Prostate gland (tissue), 2 donors: ENCODE results near the gene TRMT2A. TPM values are rescaled to one million over a fixed set of nuclear protein-coding genes. Genes with fewer than 3 reads are reported as not detected.

Source experiments
- DNase-seq: peaks from one replicate; pipeline ENCODE4 v3.0.0-alpha.2; 2019; ENCODE audit warnings: low spot score
- H3K27ac ChIP-seq, 2 donors: fragments of 200-600 bp; sonication (generic); 2 replicates each; pipeline ENCODE4 v1.5.1; 2017 to 2019
- H3K27me3 ChIP-seq: fragments of 200-600 bp; sonication (generic); replicated peaks from 2 replicates; pipeline ENCODE4 v1.5.1; 2019; ENCODE audit not compliant: insufficient read depth
- H3K36me3 ChIP-seq, 2 donors: fragments of 200-600 bp; sonication (generic); 1 replicate in 1 of 2; 2 replicates in 1 of 2; pipeline versions ENCODE4 v1.5.1 to v1.8.1; 2017 to 2019
- H3K4me1 ChIP-seq: fragments of 200-600 bp; sonication (generic); replicated peaks from 2 replicates; pipeline ENCODE4 v1.5.1; 2019
- H3K4me3 ChIP-seq, 2 donors: fragments of 200-600 bp; sonication (generic); 2 replicates each; pipeline ENCODE4 v1.5.1; 2017 to 2019
- H3K9me3 ChIP-seq: fragments of 200-600 bp; sonication (generic); 2 replicates; pipeline ENCODE4 v1.5.1; 2017
- CTCF ChIP-seq, 4 experiments: fragments of 200-600 bp in 2 of 4; fragments of 450-650 bp in 2 of 4; sonication (generic) in 2 of 4; IDR thresholded peaks; 1 replicate in 3 of 4; 2 replicates in 1 of 4; pipeline ENCODE4 v1.5.1; 2016 to 2019; ENCODE audit warnings: antibody characterized with exemption in 4 of 4, mild to moderate bottlenecking in 2 of 4, moderate library complexity in 2 of 4
- POLR2A ChIP-seq: fragments of 450-650 bp; IDR thresholded peaks from one replicate; pipeline ENCODE4 v1.6.1; 2016; ENCODE audit warnings: antibody characterized with exemption, mild to moderate bottlenecking
- POLR2AphosphoS5 ChIP-seq: sonication (generic); formaldehyde crosslinking; IDR thresholded peaks from one replicate; pipeline ENCODE4 v1.6.1; 2017; ENCODE audit warnings: antibody characterized with exemption
- WGBS: methylation state at CpG from one replicate; pipeline ENCODE4 v1.1.5; 2018; 5-methylcytosine and 5-hydroxymethylcytosine counted together
- intact Hi-C: fragments of 100-400 bp; cut with DNase I; formaldehyde crosslinking; loops from one replicate; pipeline ENCODE4 v1.14.2; 2022
- total RNA-seq, 2 donors: library from RNA; depleted of rRNA; stranded (reverse); fragments of >200 nt; gene quantifications; one replicate each; pipeline ENCODE4 v1.1.0, GENCODE V29; 2016

TRMT2A gene
- total RNA-seq, 2 donors from 2014 or later: 65.8 to 123 TPM

- Histone ChIP-seq H3K4me3 (no peak overlapping the region), H3K9me3 (no peaks in the 10 kb centered on the region), H3K27me3 (no peaks in the 10 kb centered on the region), H3K4me1 (no peaks in the 10 kb centered on the region), H3K27ac (no peak overlapping the region), H3K36me3 (no peaks in the 10 kb centered on the region)
- intact Hi-C loops: loop anchor here (5.0 kb wide), 1 partner anchor 113 kb away; the partner anchor contains the start of gene RTN4R
- 48% methylated on average over 14 of the region's 14 CpGs for WGBS
- no peak for TF ChIP-seq POLR2AphosphoS5
- TF ChIP-seq POLR2A: no peak
- TF ChIP-seq CTCF (IDR thresholded peaks at IDR 0.05): no peak
- DNase-seq: no peak
Observed at GRCh38 chr22:20154602-20155187, 37.7 kb upstream of the TRMT2A start.

- Histone ChIP-seq H3K4me1 (no peaks in the 10 kb centered on the region), H3K9me3 (no peaks in the 10 kb centered on the region), H3K4me3 (no peak overlapping the region), H3K27me3 (no peaks in the 10 kb centered on the region), H3K36me3 (no peaks in the 10 kb centered on the region), H3K27ac (no peak overlapping the region)
- intact Hi-C loops: no loop called here
- WGBS: 32% methylated on average over 16 of the region's 16 CpGs
- no peak for DNase-seq
- TF ChIP-seq POLR2A (no peak), POLR2AphosphoS5 (no peak), CTCF (IDR thresholded peaks at IDR 0.05) (no peak)
Observed at GRCh38 chr22:20153945-20154344, 36.9 kb upstream of the TRMT2A start.

- H3K4me1 ChIP-seq: no peaks in the 10 kb centered on the region
- 90% methylated on average over 14 of the region's 14 CpGs for WGBS
- H3K27me3 ChIP-seq: no peaks in the 10 kb centered on the region
- DNase-seq: no peak
- intact Hi-C loops: no loop called here
- H3K36me3 ChIP-seq: no peaks in the 10 kb centered on the region
- H3K9me3 ChIP-seq: no peaks in the 10 kb centered on the region
- H3K27ac ChIP-seq: no peak overlapping the region
- TF ChIP-seq POLR2AphosphoS5 (no peak), CTCF (IDR thresholded peaks at IDR 0.05) (no peak), POLR2A (no peak)
- no peak overlapping the region for H3K4me3 ChIP-seq
Observed at GRCh38 chr22:20152464-20152890, 35.5 kb upstream of the TRMT2A start.

- H3K4me3 ChIP-seq: no peak overlapping the region
- H3K36me3 ChIP-seq: no peaks in the 10 kb centered on the region
- intact Hi-C loops: no loop called here
- H3K27ac ChIP-seq: no peak overlapping the region
- no peaks in the 10 kb centered on the region for H3K9me3 ChIP-seq
- TF ChIP-seq POLR2A (no peak), CTCF (IDR thresholded peaks at IDR 0.05) (no peak), POLR2AphosphoS5 (no peak)
- H3K4me1 ChIP-seq: no peaks in the 10 kb centered on the region
- DNase-seq: no peak
- no peaks in the 10 kb centered on the region for H3K27me3 ChIP-seq
- WGBS: 95% methylated on average over 4 of the region's 4 CpGs
Observed at GRCh38 chr22:20151276-20151588, 34.2 kb upstream of the TRMT2A start.

- Histone ChIP-seq H3K36me3 (no peaks in the 10 kb centered on the region), H3K4me1 (no peaks in the 10 kb centered on the region), H3K9me3 (no peaks in the 10 kb centered on the region), H3K27ac (no peak within 1 kb of the TSS), H3K4me3 (no peak within 1 kb of the TSS), H3K27me3 (no peaks in the 10 kb centered on the region)
- intact Hi-C loops: no loop called here
- no peak for DNase-seq
- 78% methylated on average over 13 of the region's 14 CpGs for WGBS
- no peak for TF ChIP-seq CTCF (IDR thresholded peaks at IDR 0.05)
- TF ChIP-seq POLR2A: no peak
- no peak for TF ChIP-seq POLR2AphosphoS5
Observed at GRCh38 chr22:20150381-20151275, 33.6 kb upstream of the TRMT2A start, which contains the start of gene CCDC188. TSS of gene CCDC188 (minus strand) at chr22:20151055. CDS start at chr22:20150986, 69 bp downstream.
